ENCODE measurements around the gene SHKBP1. TPM values are rescaled to one million over a fixed set of nuclear protein-coding genes. Genes with fewer than 3 reads are reported as not detected.

SHKBP1 gene
- total and polyA plus RNA-seq, 2 of the 8 experiments (the other 6 are each of a cell fraction or from before 2014, with no cell fraction given), result 74.6 to 98.8 TPM

DNA sequence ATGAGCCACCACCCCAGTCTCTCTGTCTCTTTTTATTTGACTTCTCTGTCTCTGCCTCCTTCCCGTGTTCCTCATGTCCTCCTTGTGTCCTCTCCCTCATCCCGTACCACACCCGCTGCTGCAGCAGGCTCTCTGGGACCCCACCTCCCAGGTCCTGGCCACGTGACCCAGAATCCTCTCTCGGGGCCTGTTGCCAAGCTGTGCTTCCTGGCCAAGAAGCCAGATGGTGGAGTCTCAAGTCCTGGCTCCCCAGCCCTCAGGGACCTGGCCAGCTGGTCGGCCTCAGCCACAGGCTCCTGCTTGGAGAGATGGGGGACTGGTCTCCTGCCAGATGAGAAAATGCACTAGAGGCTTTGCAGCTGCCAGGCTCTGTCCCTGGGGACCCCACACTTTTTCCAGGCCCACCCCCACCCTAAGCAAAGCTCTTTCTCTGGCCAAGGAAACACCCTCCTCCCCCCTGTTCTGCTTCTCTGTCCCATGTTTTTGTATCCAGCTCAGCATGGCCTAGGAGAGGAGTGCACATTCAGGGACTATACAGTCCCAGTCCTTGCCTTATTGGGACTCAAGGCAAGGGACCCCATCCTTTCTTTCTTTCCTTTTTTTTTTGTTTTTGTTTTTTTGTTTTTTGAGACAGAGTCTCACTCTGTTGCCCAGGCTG, 34.3 kb upstream of the SHKBP1 start:
- Histone ChIP-seq H2BK120ac (replicated peaks; ENCODE audit: low read depth, low read length) (no peak overlapping the region), H2AK5ac (ENCODE audit: low read depth, low read length) (no peak overlapping the region), H2BK15ac (ENCODE audit: low read length) (no peak overlapping the region), H3K9me3 (ENCODE audit: insufficient read depth in 2 of 2, low read depth in 1 of 2, low read length in 1 of 2) (peaks cover 0 to 3% of the 10 kb centered on the region in 2 experiments; a peak in 2 of 4 replicates), H2BK20ac (ENCODE audit: low read length) (no peak overlapping the region), H3K18ac (ENCODE audit: extremely low read depth, low read length) (no peak overlapping the region), H4K5ac (ENCODE audit: insufficient read length, low read depth, low read length) (no peak overlapping the region), H4K91ac (replicated peaks; ENCODE audit: insufficient read length, low read length) (no peak overlapping the region), H2BK5ac (ENCODE audit: low read depth, low read length) (no peak overlapping the region), H2BK12ac (ENCODE audit: low read depth, low read length) (no peak overlapping the region), H3K79me2 (ENCODE audit: control insufficient read depth in 1 of 2, insufficient read depth in 2 of 2, low read length in 2 of 2) (no peaks in the 10 kb centered on the region), H3K23ac (ENCODE audit: insufficient read length) (no peak overlapping the region), H2AFZ (ENCODE audit: low read length) (no peak overlapping the region), H3K27ac (ENCODE audit: low read depth, low read length) (no peak overlapping the region), H3K4me3 (ENCODE audit: extremely low read depth in 1 of 4, insufficient read depth in 2 of 4, low read depth in 3 of 4, low read length in 4 of 4) (no peak overlapping the region), H3K9ac (replicated peaks in 1 of 4; ENCODE audit: extremely low read depth in 1 of 4, low read depth in 3 of 4, low read length in 3 of 4) (no peak overlapping the region), H4K20me1 (replicated peaks in 1 of 2; ENCODE audit: control insufficient read depth in 1 of 2, insufficient read depth in 2 of 2, low read length in 2 of 2) (no peaks in the 10 kb centered on the region), H3K23me2 (ENCODE audit: low read depth, low read length) (no peaks in the 10 kb centered on the region), H4K8ac (ENCODE audit: extremely low read depth, insufficient read depth, low read length) (no peak overlapping the region), H3K27me3 (replicated peaks in 1 of 4; ENCODE audit: control insufficient read depth in 3 of 4, extremely low read depth in 1 of 4, insufficient read depth in 3 of 4, low read length in 3 of 4) (no peaks in the 10 kb centered on the region), H3K4ac (replicated peaks; ENCODE audit: insufficient read length, low read depth, low read length) (no peak overlapping the region), H3K79me1 (ENCODE audit: low read depth, low read length) (no peaks in the 10 kb centered on the region), H3K56ac (replicated peaks; ENCODE audit: insufficient read length, low read depth, low read length) (no peak overlapping the region), H3K36me3 (ENCODE audit: control insufficient read depth in 2 of 4, insufficient read depth in 4 of 4, low read length in 3 of 4) (no peaks in the 10 kb centered on the region), H3K14ac (ENCODE audit: insufficient read length) (no peak overlapping the region), H3K4me1 (replicated peaks in 1 of 4; ENCODE audit: control insufficient read depth in 3 of 4, insufficient read depth in 4 of 4, low read length in 3 of 4) (no peaks in the 10 kb centered on the region), H3K4me2 (ENCODE audit: insufficient read depth in 1 of 2, low read depth in 2 of 2, low read length in 2 of 2) (no peak overlapping the region)
- POLR2A ChIA-PET (ENCODE audit: partially characterized antibody), result interaction anchor here (0.6 kb wide), 1 partner anchor 38 kb away, joined by 3 read pairs; no protein-coding TSS in a partner anchor
- CTCF ChIA-PET (ENCODE audit: partially characterized antibody), result interaction anchor here (0.7 to 9.7 kb wide), 19 partner anchors 10 to 207 kb away, joined by 3 to 95 read pairs (median 7); partner anchors contain the start of gene LTBP4
- no peak for FAIRE-seq
- 93% methylated on average over 6 of the region's 6 CpGs; no CpG with 5 or more reads in 1 of the 2 experiments for WGBS, 2 experiments (ENCODE audit: extremely low coverage in 1 of 2, insufficient coverage in 1 of 2, insufficient read length in 1 of 2, insufficient replicate concordance in 2 of 2, low coverage in 1 of 2, low lambda C conversion rate in 2 of 2, missing lambda C conversion rate in 1 of 2)
- no peak for DNase-seq (ENCODE audit: low read depth in 1 of 2, low spot score in 2 of 2)
- TF ChIP-seq RXRA (IDR thresholded peaks at IDR 0.05; ENCODE audit: insufficient read depth, low read depth, low read length), result no peak
- no peak for TF ChIP-seq JUND (IDR thresholded peaks at IDR 0.05; ENCODE audit: low read length)
- no peak for TF ChIP-seq PHF8 (conservative IDR thresholded peaks at IDR 0.05; ENCODE audit: low read depth, low read length)
- no peak for TF ChIP-seq YY1 (IDR thresholded peaks at IDR 0.05; ENCODE audit: low read depth, low read length)
